Stomach smooth muscle (tissue), 2 donors: ENCODE results near the gene FUCA1.
"Not testable (repeated sequence)": the region's sequence is repeated elsewhere in the genome, so short reads cannot be mapped to it uniquely, and the experiment has no call there.

Experiments used
- H3K27ac ChIP-seq: one replicate; pipeline ENCODE4 v1.7.0; 2013; ENCODE audit warnings: mild to moderate bottlenecking, low read length, inconsistent platforms
- H3K27me3 ChIP-seq, 2 donors: one replicate each; pipeline ENCODE4 v1.7.0; 2013; ENCODE audit warnings: low read length in 2 of 2; ENCODE audit not compliant: insufficient read depth in 2 of 2, control insufficient read depth in 1 of 2
- H3K36me3 ChIP-seq, 2 donors: one replicate each; pipeline ENCODE4 v1.7.0; 2013; ENCODE audit warnings: low read length in 2 of 2; ENCODE audit not compliant: control insufficient read depth in 2 of 2, insufficient read depth in 2 of 2
- H3K4me1 ChIP-seq: one replicate; pipeline ENCODE4 v1.7.0; 2013; ENCODE audit warnings: low read length; ENCODE audit not compliant: control insufficient read depth, insufficient read depth
- H3K4me3 ChIP-seq, 2 donors: one replicate each; pipeline ENCODE4 v1.7.0; 2013; ENCODE audit warnings: low read length in 2 of 2
- H3K9ac ChIP-seq, 2 donors: one replicate each; pipeline ENCODE4 v1.7.0; 2013; ENCODE audit warnings: low read length in 2 of 2, mild to moderate bottlenecking in 1 of 2
- H3K9me3 ChIP-seq, 2 donors: one replicate each; pipeline ENCODE4 v1.7.0; 2013; ENCODE audit warnings: low read length in 2 of 2; ENCODE audit not compliant: control insufficient read depth in 2 of 2
- donor health status: healthy.
- donor health status: Pancreatic carcinoma.

Gene FUCA1

DNA sequence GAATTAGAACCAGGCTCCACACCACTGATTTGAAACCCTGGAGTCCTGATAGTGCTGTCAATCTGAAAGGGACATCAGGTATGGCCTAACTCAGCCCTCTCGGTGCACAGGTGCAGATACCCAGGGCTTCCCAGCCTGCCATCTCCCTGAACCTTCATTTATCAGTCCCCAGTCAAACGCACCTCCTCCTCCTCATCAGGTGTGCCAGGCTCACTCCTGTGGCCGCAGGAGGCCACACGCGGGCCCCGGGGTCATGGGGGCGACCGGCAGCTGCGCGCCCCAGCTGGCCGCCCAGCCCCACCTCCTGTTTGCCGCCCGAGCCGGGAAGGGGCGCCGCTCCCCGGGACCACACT, 572 bp downstream of the FUCA1 start:
- Histone ChIP-seq H3K9ac (peak overlapping the region; percentile 69 to 79), H3K9me3 (no peaks in the 10 kb centered on the region), H3K36me3 (peaks cover 8 to 14% of the 10 kb centered on the region in 2 donors), H3K27ac (no peak overlapping the region), H3K4me1 (peaks cover 8% of the 10 kb centered on the region), H3K27me3 (no peaks in the 10 kb centered on the region), H3K4me3 (peak overlapping the region; percentile 61 to 93)

DNA sequence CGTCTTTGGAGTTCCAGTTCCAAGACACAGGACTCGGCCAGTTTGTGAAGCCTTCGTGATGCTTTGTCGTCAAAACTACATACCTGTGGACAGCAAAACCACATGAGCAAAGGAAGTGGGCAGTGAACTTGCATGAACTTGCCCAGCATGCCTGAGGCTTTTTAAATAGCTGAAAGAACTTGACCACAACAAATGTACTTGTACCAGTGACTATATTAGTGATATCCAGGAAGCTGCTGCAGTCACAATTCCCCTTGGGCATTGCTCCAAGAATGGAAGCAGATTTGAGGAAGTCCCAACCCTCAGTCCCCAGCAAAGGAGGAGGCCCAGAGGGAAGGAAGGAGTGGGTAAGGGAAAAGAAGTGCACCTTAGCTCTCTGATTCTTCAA, 2.6 kb downstream of the FUCA1 start:
- no peaks in the 10 kb centered on the region for H3K9me3 ChIP-seq
- peaks cover 8% of the 10 kb centered on the region for H3K4me1 ChIP-seq
- H3K27me3 ChIP-seq, result no peaks in the 10 kb centered on the region
- no peak overlapping the region for H3K27ac ChIP-seq
- no peak overlapping the region for H3K9ac ChIP-seq
- no peak overlapping the region for H3K4me3 ChIP-seq
- peaks cover 19 to 21% of the 10 kb centered on the region in 2 donors for H3K36me3 ChIP-seq

DNA sequence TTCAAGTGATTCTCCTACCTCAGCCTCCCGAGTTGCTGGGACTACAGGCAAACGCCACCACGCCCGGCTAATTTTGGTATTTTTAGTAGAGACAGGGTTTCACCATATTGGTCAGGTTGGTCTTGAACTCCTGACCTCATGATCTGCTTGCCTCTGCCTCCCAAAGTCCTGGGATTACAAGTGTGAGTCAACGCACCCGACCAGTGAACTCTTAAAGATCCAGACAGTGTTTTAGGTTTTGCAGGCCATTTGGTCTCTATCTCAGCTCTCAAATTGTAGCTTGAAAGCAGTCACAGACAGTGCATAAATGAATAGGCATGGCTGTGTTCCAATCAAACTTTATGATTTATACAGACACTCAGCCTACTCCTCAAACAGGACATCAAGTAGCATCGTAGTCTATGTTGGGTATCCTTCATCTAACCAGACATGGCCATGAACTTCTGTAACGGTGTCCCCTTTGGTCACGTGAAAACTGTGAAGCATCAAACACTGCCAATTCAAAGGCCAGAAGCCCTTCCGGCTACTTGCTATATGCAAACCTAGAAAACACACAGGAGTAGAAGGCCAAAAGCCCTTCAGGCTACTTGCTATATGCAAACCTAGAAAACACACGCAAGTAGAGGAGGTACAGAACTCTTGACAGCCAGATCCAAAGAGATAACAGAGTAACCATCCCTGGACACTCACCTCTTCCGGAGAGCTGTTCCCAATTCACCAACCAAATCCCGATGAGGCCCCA, 3.1 kb downstream of the FUCA1 start:
- no peak overlapping the region for H3K27ac ChIP-seq
- peaks cover 8% of the 10 kb centered on the region for H3K4me1 ChIP-seq
- H3K4me3 ChIP-seq, result no peak overlapping the region
- H3K9me3 ChIP-seq, result no peaks in the 10 kb centered on the region
- H3K9ac ChIP-seq, result no peak overlapping the region
- H3K27me3 ChIP-seq, result no peaks in the 10 kb centered on the region
- peaks cover 20 to 21% of the 10 kb centered on the region in 2 donors for H3K36me3 ChIP-seq

DNA sequence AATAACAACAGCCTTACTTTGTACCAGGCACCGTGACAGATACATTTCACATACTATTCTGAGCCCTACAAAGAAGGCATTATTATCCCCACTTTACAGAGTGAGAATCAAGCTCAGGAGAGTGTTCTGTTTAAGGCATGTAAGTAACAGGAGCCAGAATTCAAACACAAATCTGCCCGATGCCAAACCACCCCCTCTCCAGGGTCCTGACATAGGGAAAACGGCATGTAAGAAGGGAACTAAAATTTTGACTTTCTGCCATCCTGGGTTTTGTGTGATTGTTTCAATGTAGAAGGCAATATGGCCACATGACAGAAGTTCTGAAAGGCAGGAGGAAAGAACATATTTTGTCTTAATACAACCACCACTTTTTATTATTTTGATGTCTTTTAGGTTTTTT, 5.5 kb downstream of the FUCA1 start:
- Histone ChIP-seq H3K27ac (no peak overlapping the region), H3K36me3 (peaks cover 30 to 32% of the 10 kb centered on the region in 2 donors), H3K9me3 (no peaks in the 10 kb centered on the region), H3K9ac (no peak overlapping the region), H3K4me3 (no peak overlapping the region), H3K27me3 (no peaks in the 10 kb centered on the region), H3K4me1 (peaks cover 7% of the 10 kb centered on the region)

DNA sequence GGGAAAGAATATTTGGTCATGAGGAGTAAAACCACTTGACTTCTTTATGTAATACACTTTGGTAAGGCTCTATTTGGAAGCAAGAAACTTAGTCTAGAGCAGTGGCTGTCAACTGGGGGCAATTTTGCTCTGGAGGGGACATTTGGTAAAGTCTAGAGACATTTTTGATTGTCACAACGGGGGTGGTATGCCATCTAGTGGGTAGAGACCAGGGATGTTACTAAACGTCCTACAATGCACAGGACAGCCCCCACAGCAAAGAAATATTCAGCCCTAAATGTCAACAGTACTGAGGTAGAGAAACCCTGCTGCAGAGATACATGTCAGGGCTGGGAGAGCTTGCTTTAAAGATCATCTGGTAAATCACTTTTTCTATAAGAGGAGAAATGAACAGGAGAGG, 13.5 kb downstream of the FUCA1 start:
- H3K4me3 ChIP-seq, result no peak overlapping the region
- H3K27me3 ChIP-seq, result no peaks in the 10 kb centered on the region
- H3K9me3 ChIP-seq, result no peaks in the 10 kb centered on the region
- no peaks in the 10 kb centered on the region for H3K4me1 ChIP-seq
- no peak overlapping the region for H3K9ac ChIP-seq
- H3K27ac ChIP-seq, result no peak overlapping the region
- peaks cover 21 to 22% of the 10 kb centered on the region in 2 donors for H3K36me3 ChIP-seq

DNA sequence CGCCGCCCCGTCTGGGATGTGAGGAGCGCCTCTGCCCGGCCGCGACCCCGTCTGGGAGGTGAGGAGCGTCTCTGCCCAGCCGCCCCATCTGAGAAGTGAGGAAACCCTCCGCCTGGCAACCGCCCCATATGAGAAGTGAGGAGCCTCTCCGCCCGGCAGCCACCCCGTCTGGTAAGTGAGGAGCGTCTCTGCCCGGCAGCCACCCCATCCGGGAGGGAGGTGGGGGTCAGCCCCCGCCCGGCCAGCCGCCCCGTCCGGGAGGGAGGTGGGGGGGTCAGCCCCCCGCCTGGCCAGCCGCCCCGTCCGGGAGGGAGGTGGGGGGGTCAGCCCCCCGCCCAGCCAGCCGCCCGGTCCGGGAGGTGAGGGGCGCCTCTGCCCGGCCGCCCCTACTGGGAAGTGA, 15.0 kb downstream of the FUCA1 start:
- not testable (repeated sequence) for H3K27me3 ChIP-seq, H3K9ac ChIP-seq, H3K9me3 ChIP-seq, H3K4me3 ChIP-seq, H3K4me1 ChIP-seq, H3K27ac ChIP-seq
- H3K36me3 ChIP-seq, result peaks cover 14 to 18% of the 10 kb centered on the region in 2 donors

DNA sequence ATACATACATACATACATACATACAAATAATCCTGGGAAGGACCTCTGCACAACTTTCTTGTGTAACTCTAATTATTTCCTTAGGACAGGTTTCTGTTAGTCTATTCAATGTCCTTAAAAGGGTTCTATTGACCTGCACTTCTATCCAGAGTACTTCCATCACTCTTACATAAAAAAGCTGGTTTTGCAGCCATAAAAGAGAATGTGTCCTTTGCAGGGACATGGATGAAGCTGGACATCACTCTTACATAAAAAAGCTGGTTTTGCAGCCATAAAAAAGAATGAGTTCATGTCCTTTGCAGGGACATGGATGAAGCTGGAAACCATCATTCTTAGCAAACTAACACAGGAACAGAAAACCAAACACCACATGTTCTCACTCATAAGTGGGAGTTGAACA, 16.7 kb downstream of the FUCA1 start:
- not testable (repeated sequence) for H3K27me3 ChIP-seq, H3K9ac ChIP-seq, H3K4me1 ChIP-seq, H3K27ac ChIP-seq, H3K4me3 ChIP-seq, H3K9me3 ChIP-seq
- H3K36me3 ChIP-seq, result peaks cover 8 to 20% of the 10 kb centered on the region in 2 donors

DNA sequence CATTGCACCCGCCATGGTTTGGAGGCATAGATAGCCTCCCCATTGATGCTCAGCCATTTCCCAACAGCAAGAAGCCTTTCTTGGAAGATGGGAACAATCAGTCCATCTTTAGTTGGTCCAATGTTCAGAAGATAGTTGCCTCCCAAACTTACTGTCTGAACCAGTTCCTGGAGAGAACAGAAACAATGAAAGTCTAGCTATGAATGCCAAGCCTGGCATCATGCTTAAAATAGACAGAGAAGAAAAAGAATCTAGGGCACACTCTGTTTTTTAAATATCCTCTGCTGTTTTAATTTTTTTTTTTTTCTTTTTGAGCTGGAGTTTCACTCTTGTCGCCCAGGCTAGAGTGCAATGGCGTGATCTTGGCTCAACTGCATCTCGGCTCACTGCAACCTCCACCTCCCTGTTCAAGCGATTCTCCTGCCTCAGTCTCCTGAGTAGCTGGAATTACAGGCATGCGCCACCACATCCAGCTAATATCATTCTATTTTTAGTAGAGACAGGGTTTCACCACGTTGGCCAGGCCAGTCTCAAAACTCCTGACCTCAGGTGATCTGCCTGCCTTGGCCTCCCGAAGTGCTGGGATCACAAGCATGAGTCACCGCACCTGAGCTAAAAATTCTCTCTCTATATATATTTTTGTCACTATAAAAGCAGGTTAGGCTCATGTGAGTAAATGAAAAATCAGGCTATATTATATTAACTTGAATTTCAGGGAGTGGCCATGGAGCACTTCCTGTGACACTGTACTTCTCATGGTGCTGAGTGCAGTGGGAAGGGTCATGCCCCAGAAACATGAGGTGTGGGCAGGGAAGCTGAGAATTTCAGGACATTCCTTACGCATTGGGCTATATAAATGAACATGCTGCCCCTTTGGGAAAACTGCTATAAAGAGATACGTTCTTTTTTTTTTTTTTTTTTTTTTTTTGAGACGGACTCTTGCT, 19.1 kb downstream of the FUCA1 start:
- peaks cover 4 to 12% of the 10 kb centered on the region in 2 donors for H3K36me3 ChIP-seq
- H3K27me3 ChIP-seq, result no peaks in the 10 kb centered on the region
- H3K9me3 ChIP-seq, result no peaks in the 10 kb centered on the region
- no peak overlapping the region for H3K9ac ChIP-seq
- H3K4me1 ChIP-seq, result no peaks in the 10 kb centered on the region
- H3K4me3 ChIP-seq, result no peak overlapping the region
- H3K27ac ChIP-seq, result no peak overlapping the region

DNA sequence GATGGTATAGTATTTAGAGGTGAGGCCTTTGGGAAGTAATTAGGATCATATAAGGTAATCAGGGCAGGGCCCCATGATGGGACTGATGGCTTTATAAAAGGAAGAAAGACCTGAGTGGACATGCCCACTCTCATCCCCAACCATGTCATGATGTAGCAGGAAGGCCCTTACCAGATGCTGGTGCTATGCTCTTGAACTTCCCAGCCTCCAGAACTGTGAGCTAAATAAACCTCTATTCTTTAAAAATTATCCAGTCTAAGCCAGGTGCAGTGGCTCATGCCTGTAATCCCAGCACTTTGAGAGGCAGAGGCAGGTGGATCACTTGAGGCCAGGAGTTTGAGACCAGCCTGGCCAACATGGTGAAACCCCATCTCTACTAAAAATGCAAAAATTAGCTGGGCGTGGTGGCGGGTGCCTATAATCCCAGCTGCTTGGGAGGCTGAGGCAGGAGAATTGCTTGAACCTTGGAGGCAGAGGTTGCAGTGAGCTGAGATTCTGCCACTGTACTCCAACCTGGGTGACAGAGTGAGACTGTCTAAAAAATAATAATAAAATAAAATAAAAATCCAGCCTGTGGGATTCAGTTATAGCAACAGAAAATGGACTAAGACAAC, 20.5 kb downstream of the FUCA1 start:
- not testable (repeated sequence) for H3K4me1 ChIP-seq, H3K27ac ChIP-seq, H3K9me3 ChIP-seq, H3K27me3 ChIP-seq, H3K4me3 ChIP-seq, H3K9ac ChIP-seq
- peaks cover 4 to 12% of the 10 kb centered on the region in 2 donors for H3K36me3 ChIP-seq

DNA sequence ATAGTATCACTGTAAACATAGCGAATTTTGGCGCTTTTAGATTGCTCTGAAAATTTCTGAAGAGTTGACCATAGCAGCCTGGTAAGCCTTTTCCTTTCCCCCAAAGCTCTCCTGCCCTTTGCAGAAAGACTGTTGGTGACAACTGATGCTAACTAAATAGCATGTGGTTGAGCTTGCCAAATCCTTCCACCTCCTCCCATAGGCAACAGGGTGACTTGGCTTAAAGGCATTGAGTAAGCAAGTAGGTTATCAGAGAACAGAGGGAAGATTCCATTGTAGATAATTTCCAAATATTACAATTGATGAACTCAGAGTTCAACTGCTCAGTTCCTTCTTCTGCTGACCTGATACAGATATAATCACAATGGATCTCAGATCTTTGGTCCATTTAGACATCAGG, 22.9 kb downstream of the FUCA1 start:
- no peak overlapping the region for H3K27ac ChIP-seq
- H3K36me3 ChIP-seq, result peaks cover 4 to 12% of the 10 kb centered on the region in 2 donors
- H3K9ac ChIP-seq, result no peak overlapping the region
- H3K27me3 ChIP-seq, result no peaks in the 10 kb centered on the region
- H3K4me1 ChIP-seq, result no peaks in the 10 kb centered on the region
- H3K4me3 ChIP-seq, result no peak overlapping the region
- H3K9me3 ChIP-seq, result no peaks in the 10 kb centered on the region
